HG02763 (cell line): ENCODE measurements around the gene GPATCH8.
"Not testable (repeated sequence)": the region's sequence is repeated elsewhere in the genome, so short reads cannot be mapped to it uniquely, and the experiment has no call there.

Experiments used
- ATAC-seq: cut with Tn5 transposase; IDR thresholded peaks from one replicate; pipeline ENCODE4 v1.9.1; 2021; ENCODE audit warnings: mild to moderate bottlenecking, moderate library complexity; ENCODE audit not compliant: unreplicated experiment

Gene GPATCH8

DNA sequence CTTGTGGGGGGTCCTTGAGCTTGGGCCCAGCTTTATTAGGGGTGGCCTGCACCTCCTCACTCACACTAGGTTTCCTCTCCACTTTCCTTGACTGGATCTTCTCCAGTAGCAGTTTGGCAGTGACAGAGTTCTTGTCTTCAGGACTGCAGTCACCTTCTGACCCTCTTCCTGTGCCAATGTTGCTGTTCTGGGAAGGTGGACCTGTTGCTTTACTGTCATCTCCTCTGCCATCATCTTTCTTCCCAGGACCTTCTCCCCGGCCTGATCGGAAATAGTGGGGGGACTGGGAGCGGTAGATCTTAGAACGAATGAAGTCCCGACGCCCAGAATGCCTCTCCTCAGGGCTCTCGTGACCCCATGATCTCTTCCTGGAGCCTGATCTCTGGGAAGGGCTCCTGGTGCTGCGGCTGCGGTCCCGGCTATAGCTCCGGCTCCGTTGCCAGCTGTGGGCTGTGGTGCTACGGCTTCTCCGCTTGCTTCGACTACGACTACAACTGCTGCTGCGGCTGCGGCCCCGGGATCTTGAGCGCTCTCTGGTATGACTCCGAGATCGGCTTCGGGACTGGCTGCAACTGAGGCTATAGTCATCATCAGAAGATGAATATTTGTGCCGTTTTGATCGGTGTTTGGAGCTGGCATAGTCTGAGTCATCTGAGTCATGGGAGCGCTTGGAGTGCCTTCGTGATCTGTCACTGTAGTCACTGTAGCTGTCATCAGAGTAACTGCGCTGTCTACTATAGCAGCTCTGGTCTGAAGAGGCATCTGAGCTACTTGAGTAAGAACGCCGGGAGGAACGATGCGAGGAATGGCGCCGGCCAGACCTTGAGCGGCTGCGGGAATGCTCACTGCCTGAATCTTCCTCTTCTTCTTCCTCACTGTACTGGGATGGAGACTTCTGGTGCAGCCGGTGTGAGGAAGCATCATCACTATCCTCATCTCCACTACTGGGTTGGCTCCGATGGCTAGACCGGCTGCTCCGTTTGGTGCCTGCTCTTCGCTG is 104.2 kb downstream of the GPATCH8 start:
- ATAC-seq, result no peak

- no peak for ATAC-seq
Measured at GRCh38 chr17:44397479-44398440, 105.4 kb downstream of the GPATCH8 start.

DNA sequence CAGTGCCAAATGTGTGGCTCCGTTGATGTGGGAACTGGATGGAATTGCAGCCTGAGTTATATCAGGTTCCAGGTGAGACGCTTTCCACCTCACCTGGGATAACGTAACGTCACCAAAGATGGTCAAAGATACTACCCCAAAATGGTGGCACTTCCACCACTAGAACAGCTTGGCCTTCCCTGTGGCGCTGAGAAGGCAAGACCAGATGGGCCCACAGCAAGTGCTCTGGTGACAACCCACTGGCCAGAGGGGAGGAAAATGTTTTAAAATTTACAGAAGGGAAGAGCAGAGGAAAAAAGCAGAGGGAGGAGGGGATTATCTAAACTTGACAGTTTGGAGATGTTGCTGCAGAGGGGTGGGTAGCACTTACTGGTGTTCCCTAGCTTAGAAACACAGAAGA is 106.3 kb downstream of the GPATCH8 start:
- no peak for ATAC-seq

- ATAC-seq, result no peak
Measured at GRCh38 chr17:44394833-44395232, 108.4 kb downstream of the GPATCH8 start.

DNA sequence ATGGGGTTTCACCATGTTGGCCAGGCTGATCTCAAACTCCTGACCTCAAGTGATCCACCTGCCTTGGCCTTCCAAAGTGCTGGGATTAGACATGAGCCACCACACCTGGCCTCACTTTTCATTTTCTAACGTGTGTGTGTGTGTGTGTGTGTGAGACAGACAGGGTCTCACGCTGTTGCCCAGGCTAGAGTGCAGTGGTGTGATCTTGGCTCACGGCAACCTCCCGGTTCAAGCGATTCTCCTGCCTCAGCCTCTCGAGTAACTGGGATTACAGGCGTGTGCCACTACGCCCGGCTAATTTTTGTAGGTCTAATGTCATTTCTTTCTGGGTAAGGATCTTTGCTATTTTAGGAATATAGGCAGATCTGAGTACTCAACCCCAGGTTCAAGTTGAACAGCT is 109.1 kb downstream of the GPATCH8 start:
- not testable (repeated sequence) for ATAC-seq

DNA sequence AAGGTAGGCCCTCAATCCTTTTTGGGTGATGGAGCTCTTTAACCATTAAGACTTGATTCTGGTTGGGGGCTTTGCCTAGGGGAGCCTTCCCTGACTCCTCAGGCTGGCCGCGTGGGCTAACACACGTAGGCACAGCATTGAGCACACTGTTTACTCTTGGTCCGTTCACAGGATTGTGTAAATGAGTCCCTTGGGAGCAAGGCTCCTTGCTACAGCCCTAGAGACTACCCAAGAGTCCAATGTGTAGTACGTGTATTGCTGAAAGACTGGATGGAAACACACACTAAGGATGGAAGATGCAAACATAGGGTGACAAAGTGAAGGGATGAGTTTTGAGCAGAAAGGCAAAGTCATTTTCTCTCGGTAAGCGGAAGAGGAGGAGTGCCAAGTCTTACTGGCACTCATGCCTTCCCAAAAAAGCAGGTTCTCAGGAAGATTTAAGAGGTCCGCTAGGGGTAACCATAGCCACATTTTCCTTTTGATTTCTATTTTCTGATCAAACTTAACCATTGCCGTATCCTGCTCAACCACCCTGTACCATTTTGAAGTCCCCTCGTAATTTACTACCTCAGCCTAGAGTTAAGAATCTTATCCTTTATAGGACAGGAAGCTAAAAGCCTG is 112.8 kb downstream of the GPATCH8 start:
- no peak for ATAC-seq

- no peak for ATAC-seq
Measured at GRCh38 chr17:44389723-44390202, 113.4 kb downstream of the GPATCH8 start.

GRCh38 chr17:44389281-44389680 is 113.9 kb downstream of the GPATCH8 start, which contains the start of gene ITGA2B:
Gene ITGA2B, minus strand, starts transcription at chr17:44389649. Its CDS starts 176 bp downstream, at chr17:44389473.
- no peak for ATAC-seq

DNA sequence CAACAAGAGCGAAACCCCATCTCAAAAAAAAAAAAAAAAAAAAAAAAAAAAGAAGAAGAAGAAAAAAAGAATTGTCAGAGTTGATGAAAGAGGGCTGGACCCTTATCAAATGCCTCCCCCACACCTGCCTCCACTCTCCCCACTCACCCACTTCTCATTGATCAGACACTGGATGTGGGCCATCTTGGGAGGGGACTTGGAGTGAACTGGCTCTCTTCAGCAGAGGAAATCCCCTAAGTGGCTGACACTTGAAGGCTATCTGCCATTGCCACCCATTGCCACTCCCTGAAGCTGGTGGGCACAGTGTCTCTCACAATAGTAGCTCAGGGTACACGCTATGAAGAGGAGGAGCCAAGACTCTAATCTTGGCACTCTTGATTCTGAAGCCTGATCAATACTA is 115.4 kb downstream of the GPATCH8 start:
- no peak for ATAC-seq

DNA sequence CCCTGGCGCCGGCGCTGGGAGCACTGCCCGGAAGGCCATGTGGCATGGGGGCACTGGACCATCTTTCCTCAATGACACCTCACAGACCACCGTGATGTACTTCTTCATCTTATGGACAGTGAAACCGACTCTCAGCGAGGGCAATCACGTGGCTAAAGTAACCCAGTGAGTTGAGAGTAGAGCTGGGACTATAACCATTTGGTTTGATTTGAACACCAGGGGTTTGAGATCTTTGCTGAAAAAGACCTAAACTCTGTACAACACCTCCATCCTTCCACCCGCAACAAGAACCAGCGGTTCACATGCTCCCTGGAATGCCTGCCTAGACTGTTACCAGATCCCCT is 117.1 kb downstream of the GPATCH8 start:
- no peak for ATAC-seq

DNA sequence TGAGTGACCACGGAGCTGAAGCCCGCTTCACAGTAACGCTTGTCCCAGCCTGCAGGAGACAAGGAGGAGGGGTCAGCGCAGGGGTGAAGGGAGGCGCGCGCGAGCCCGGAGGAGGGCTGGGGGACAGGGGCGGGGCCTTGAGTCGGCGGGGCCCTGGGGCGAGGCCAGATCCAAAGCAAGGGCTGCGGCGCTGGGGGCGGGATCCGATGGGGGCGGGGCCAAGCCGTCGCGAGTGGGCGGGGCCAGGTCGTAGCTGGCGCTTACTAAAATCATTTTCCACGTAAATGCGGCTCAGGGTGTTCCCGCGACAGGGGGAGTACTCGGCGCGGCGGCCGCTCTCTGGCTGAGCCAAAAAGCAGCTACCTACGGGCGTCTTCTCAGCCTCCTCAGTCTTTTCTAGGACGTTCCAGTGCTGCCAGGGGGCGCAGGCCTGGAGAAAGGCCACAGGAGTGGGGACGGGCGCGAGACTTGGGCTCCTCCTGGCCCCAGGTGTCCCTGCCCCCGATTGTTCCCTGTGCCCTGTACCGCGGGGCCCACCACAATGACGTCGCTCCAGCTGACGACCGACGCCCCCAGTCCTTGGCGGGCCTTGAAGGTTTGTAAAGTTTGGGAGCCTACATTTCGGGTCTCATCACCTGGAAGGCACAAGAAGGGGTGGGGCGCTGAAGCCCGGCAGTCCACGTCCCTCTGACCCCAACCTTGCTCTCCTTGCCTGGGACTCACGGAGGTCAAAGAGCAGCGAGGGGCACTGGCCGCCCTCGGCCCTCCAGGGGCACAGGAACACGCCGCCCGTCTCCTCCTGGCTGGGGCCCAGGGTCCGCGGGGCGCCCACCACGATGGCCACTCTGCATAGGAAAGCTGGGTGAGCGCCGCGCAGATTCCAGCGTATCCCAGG is 117.7 kb downstream of the GPATCH8 start:
- peak; percentile 70 for ATAC-seq

DNA sequence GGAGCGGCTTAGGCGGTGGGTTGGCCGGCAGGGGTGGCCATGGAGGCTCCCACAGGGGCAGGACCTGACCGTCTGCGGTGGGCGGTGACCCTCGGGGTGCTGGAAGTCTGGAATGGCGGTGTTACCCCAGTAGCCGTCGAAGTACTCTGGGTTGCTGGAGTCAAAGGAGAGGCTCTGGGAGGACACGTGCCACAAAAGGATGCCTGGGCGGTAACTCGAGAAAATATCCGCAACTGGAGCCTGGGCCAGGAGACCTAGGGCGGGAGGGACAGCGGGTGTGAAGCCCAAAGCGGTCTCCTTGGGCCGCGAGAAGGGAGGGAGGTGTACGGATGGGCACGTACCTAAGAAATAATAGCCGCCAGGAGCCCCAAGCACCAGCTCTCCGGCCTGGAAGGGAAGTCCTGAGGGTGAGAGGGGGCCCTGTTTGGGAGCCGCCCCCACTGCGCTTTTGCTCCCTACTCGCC is 118.4 kb downstream of the GPATCH8 start:
- ATAC-seq, result no peak

DNA sequence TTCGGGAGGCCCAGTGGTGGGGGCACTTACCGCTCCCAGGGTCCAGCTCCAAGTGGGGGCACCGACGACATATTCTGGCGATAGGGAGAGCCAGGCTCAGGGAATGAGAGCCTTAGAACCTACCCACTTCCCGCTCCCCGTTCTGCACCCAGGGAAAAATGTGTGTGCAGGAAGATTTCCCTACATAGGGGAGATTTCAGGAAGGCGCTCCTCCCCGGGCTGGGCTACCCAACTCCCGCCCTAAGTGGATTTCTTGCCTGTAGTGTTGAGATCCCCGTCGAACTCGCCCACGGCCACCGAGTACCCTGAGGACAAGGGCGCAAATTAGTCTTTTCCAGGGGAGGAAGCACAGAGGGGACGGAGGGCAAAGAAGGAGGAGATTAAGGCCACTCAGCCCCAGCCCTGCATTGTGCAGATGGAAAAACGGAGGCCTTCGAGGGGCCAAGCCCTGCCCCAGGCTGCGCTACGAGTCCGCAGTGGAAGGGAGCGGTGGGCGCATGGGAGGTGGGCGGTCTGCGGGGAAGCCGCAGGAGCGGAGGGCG is 118.9 kb downstream of the GPATCH8 start:
- ATAC-seq, result no peak

- ATAC-seq, result no peak
Measured at GRCh38 chr17:44383861-44384260, 119.3 kb downstream of the GPATCH8 start.

DNA sequence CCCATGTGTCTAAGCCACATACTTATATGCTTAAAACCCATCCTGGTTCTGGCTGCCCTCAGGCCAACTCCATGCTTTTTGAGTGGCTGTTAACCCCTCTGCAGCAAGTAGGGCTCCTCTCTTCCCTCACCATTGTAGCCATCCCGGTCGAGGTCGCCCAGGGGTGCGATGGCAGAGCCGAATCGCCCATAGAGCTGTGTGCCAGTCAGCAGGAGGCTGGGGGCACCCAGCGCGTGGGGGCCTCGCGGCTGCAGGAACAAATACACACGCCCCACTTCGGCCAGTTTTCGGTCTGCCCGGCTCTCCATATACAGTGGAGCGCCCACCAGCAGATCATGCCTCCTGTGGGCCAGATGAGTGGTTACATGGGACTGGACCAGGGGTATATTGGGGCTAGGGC is 119.8 kb downstream of the GPATCH8 start:
- no peak for ATAC-seq

DNA sequence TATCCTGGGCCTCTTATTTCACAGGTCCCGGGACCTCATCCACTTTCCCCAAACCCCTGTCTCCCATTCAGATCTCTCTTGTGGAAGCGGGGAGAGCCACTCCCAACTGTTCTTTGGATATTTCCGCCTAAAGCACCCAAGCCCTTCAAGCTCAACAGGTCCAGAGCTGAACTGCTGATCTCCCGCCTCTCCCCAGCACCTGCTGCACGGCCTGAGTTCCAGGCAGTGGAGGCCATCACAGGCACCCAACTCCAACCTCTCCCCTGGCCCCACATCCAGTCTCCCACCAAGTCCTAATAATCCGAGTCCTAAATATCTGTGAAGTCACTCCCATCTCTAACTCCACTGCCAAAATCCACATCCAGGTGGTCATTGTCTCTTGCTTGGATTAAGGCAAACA is 120.3 kb downstream of the GPATCH8 start:
- ATAC-seq, result no peak

GRCh38 chr17:44381810-44382305 is 121.3 kb downstream of the GPATCH8 start:
- ATAC-seq, result no peak

DNA sequence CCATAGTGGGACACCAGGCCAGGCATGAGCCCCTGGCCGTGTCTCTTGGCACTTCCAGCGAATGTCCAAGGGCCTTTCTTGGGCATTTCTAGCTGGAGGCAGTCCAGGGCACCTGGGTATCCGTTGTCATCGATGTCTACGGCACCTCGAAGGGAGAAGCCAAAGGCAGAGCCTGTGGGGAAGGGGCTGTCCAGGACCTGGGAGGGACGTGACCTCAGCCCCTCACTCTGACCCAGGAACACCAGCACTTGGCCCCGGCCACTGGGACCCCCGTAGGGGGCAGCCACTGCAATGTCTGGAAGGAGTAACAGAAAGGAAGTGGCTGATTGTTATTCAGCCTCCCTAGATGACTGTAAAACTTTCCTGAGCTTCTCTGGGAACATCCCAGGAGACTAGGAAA is 122.4 kb downstream of the GPATCH8 start:
- ATAC-seq, result no peak

DNA sequence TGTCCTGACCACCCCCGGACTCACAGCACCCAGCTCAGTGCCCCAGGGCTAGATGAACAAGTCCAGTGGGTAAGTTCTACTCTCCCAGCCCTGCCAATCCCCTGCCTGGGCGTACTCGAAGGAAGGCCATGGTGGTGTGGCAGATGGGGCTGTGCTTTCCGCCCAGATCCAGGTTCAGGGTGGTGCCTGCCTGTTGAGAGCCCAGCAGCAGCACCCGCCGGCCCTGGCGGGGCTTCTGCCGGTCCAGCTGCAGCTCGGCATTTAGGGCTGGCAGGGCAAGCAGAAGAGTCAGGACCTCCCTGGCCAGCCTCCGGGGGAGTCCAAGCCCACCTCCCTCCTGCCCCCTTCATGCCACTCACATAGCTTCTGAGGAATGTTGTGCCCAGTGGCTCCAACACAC is 123.3 kb downstream of the GPATCH8 start:
- no peak for ATAC-seq
